Effector CD4-positive, alpha-beta T cell (primary cell): Measurements from ENCODE around the gene CCDC102B.
"Not testable (repeated sequence)": the region's sequence is repeated elsewhere in the genome, so short reads cannot be mapped to it uniquely, and the experiment has no call there.

Source experiments
- DNase-seq: peaks from one replicate; pipeline ENCODE4 v3.0.0-alpha.2; 2020

CCDC102B gene

DNA sequence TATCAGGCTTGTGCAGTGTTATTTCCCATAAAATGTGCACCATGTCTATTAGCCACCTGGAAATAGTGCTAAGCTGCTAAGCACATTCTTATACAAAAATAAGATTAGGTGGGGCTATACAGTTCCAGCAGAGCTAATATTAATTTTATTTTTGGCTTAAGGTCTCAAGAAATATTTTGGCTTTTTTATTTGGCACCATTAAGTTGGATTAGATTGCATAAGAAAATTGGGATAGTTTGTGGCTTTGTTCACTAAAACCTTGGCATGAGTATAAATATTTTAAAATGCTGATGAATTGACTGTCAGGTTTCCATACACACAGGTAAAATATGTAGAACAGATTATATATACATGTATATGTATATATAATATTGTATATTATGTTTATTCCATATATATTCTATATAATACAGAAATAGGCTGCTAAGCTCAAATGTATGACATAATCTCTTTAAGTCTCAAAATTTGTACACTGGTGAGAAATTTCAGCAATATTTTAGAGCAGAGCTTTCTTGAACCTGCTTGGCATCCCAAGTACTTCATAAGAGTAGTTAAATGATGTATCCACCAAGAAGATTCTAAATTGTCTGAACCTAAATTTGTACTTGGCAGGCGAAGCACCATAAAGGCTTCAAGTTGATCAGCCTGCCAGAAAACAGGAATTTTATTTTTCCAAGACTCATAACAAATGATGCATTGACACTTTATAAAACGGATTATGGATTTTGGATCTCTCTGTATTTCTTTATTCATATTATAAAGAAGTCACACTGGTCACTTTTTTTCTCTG lies 32.6 kb downstream of the CCDC102B start:
- DNase-seq = no peak

DNA sequence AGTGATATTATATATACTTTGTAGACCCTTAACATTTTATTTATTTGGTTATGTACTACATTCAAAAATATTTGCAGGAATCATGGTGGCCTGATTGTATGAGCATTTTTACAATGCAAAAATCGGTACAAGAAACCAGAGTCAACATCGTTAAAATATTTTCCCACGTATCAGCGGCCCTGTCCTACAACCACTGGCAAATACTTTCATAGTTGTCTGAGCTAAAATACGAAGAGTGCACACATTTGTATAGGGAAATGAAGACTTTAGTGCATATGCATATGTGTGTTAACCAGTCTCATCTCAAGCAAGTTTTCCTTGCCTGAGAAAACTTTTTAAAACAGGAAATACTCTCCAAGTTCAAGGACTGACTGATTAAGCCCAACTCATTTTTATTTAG lies 35.9 kb downstream of the CCDC102B start:
- DNase-seq = no peak

DNA sequence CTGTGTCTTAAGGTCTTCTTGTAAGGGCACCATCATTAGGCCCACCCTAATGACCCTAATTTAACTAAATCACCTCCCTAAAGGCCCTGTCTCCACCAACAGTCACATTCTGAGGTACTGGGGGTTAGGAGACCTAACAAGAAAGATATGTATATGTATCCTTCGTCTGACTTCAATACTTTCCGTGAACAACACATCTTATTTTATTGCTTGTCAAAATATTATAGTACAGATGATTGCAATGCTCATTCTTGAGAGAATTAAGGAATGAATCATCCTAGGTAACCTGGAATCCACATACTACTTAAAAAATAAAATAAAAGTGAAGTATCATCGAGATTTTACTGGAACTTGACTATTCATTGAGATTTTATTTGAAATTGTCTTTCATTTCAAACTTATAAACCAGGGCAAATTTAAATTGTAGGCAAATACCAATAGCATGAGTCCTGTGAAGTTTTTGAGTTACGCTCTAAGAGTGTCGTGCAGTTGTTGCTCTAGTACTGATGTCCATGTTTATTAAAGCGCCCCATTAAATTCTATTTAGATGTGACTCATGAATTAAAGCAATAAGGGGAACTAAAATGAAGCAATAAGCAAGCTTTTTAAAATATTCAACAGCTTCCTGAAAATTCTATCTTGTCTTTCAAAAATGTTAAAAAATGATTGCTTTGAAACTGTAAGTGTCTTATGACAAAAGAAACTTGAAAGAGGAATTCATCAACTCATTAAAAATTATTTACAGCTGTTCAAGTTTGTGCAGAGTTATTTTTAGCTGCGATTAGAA lies 40.0 kb downstream of the CCDC102B start:
- no peak for DNase-seq

DNA sequence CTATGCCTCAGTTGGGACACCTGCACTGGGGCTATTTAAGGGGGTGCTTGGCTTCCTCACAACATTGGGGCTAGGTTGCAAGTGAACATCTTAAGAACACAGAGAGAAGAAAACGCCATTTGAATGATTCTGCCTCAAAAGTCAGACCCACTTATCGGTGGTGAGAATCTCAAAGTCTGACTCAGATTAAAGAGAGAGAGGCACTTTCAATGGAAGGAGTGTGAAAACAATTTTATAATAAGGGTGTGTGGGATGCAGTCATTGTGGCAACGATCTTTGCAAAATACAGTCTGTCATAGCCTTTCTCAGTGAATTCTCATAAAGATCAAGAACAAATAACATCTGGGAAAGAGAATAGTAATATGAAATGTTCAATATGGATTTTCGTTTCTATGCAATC lies 41.8 kb downstream of the CCDC102B start:
- no peak for DNase-seq

DNA sequence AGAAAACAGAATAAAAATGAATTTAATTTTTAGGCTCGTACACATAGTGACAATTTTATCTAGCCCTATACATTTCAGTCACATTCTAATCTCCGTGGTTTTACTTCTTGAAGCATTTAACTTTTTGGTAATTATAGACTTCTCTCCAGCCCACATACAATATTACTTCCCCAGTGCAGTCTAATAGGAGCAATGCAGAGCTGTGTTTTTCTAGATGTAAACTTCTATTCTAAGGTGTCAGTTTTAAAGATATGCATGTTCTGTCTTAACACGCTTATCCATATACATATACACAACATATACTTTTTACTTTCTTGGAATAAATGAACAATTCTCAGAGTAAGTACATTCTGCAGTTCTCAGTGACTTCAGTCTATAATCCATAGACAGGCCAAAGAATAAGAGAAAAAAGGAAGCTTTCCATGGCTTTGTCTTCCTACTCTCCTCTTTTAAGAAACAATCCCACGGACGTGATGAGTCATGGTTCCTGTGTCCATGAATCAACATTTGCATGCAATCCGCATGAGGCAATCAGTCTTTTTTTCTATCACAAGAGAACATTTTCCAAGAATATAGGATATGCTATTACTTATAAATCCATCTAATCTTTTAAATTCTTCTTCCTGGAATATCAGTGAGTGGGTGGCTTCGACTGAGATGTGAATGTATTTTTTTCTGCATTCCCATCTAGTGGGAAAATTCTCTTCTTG lies 42.8 kb downstream of the CCDC102B start:
- no peak for DNase-seq

- DNase-seq = no peak
Observed at GRCh38 chr18:68841301-68841700, 43.4 kb downstream of the CCDC102B start.

GRCh38 chr18:68842951-68843350 lies 45.1 kb downstream of the CCDC102B start:
- no peak for DNase-seq

DNA sequence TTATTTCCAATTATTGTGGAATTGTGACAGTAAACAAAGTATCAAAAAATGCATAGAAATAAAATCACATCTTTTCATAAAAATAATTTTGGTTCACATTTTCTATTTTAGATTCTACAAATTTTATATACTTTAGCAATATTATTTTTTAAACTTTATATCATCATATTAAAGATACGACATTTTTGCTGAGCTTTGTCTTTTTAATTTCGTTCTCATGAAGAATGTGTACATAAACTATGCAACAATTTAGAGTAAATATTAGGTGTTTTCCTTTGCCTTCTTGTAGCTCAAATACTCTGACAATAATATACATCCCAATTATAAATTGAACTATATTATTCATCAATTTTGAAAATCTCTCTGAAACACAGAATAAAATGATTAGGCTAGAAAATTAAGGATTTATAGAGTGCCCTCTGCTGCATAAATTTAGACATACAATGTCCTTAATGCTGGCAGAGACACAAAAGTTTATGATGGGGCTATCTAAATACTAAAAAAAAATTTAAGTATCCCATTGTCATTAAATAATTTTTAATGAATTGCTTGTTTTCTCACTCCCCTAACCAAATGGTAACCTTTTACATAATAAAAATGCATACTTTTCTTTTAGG lies 45.7 kb downstream of the CCDC102B start:
- DNase-seq = no peak

DNA sequence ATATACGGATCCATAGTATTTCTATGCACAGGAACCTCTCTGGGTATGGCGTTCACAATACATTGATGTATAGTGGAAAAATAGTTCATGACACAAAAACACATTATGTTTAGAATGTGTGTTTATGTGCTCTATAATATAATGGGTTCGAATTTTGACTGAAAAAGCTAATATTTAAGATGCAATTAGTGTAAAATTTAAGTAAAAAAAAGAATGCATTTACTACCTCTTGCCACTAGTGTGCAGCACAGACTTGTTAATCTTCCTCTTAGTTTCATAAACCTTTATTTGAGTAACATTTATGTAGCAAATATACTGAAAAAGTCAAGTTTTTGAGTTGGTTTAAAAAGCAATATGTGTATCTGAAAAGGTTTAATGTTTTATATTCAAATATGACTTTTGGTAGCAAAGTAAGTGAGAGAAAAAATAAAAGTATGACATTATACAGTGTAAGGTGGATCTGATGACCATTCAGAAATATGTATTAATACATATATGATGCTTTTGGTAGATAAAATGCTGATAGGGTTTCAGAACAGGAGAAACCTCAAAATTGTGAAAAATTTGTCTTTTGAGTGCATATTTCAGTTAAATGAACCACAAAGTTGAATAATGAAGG lies 49.4 kb downstream of the CCDC102B start:
- DNase-seq = no peak

GRCh38 chr18:68848242-68848641 lies 50.4 kb downstream of the CCDC102B start:
- no peak for DNase-seq

- DNase-seq = no peak
Observed at GRCh38 chr18:68854786-68855391, 57.0 kb downstream of the CCDC102B start.

GRCh38 chr18:68855491-68855890 lies 57.6 kb downstream of the CCDC102B start:
- DNase-seq = no peak

GRCh38 chr18:68861365-68861764 lies 63.5 kb downstream of the CCDC102B start:
- no peak for DNase-seq

DNA sequence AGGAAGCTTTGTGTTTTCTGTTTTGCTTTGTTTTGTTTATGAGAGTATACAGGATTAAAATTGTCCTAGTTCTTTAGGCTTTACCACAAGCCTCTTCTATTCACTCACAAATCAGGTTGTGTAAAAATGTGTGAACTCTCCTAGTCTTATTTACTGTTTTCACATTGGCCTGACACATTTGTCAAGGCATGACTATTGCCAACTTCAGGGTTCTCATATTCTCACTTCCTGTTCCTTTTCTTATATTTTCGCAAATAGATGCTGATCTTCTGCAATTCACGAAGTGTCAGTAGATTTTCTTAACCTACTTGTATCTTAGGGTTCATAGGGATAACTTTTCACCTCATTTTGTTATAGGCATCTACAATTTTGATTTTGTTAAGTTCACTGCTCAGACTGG lies 67.1 kb downstream of the CCDC102B start:
- no peak for DNase-seq

- DNase-seq = no peak
Observed at GRCh38 chr18:68865503-68865902, 67.6 kb downstream of the CCDC102B start.

GRCh38 chr18:68873003-68873402 lies 75.1 kb downstream of the CCDC102B start:
- DNase-seq = no peak

- no peak for DNase-seq
Observed at GRCh38 chr18:68874361-68874760, 76.5 kb downstream of the CCDC102B start.

DNA sequence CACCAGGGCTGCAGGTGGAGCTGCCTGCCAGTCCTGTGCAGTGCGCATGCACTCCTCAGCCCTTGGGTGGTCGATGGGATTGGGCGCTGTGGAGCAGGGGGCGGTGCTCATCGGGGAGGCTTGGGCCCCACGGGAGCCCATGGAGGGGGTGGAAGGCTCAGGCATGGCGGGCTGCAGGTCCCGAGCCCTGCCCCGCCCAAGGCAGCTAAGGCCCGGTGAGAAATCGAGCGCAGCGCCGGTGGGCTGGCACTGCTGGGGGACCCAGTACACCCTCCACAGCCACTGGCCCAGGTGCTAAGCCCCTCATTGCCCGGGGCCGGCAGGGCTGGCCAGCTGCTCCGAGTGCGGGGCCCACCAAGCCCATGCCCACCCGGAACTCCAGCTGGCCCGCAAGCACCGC lies 82.1 kb downstream of the CCDC102B start:
- not testable (repeated sequence) for DNase-seq

- DNase-seq = no peak
Observed at GRCh38 chr18:68887410-68887809, 89.5 kb downstream of the CCDC102B start.

GRCh38 chr18:68893354-68893753 lies 95.5 kb downstream of the CCDC102B start:
- no peak for DNase-seq

- DNase-seq = no peak
Observed at GRCh38 chr18:68897286-68897685, 99.4 kb downstream of the CCDC102B start.

GRCh38 chr18:68909579-68909978 lies 111.7 kb downstream of the CCDC102B start:
- no peak for DNase-seq
